H1 (cell line): Measurements from ENCODE around the gene TRAPPC12. TPM values are rescaled to one million over a fixed set of nuclear protein-coding genes. Genes with fewer than 3 reads are reported as not detected.

Experiments used
- BRCA1 ChIP-seq: IDR thresholded peaks from 2 replicates; pipeline ENCODE4 v1.6.1; 2012; ENCODE audit warnings: low read depth, low read length, improper control_type of control experiment
- CHD2 ChIP-seq: IDR thresholded peaks from 2 replicates; pipeline ENCODE4 v1.6.1; 2012; ENCODE audit warnings: low read length, improper control_type of control experiment
- EGR1 ChIP-seq: IDR thresholded peaks from 2 replicates; pipeline ENCODE4 v1.6.1; 2011; ENCODE audit warnings: low read depth, low read length, borderline replicate concordance
- EP300 ChIP-seq, 2 experiments: IDR thresholded peaks; 1 replicate in 1 of 2; 2 replicates in 1 of 2; pipeline ENCODE4 v1.6.1; 2011 to 2012; ENCODE audit warnings: low read depth in 2 of 2, low read length in 2 of 2, mild to moderate bottlenecking in 2 of 2, borderline replicate concordance in 1 of 2, inconsistent platforms in 1 of 2, moderate library complexity in 1 of 2
- MAX ChIP-seq: IDR thresholded peaks from 2 replicates; pipeline ENCODE4 v1.6.1; 2012; ENCODE audit warnings: inconsistent platforms
- NRF1 ChIP-seq: IDR thresholded peaks from 2 replicates; pipeline ENCODE4 v1.6.1; 2011; ENCODE audit warnings: mild to moderate bottlenecking, low read depth, low read length, improper control_type of control experiment
- SIN3A ChIP-seq, 2 experiments: IDR thresholded peaks in 1 of 2; conservative IDR thresholded peaks in 1 of 2; 2 replicates each; pipeline ENCODE4 v1.6.1; 2011 to 2012; ENCODE audit warnings: low read length in 2 of 2, improper control_type of control experiment in 1 of 2, low read depth in 1 of 2, mild to moderate bottlenecking in 1 of 2
- TEAD4 ChIP-seq: IDR thresholded peaks from 2 replicates; pipeline ENCODE4 v1.6.1; 2012; ENCODE audit warnings: low read depth, low read length, inconsistent platforms, mixed read lengths
- polyA plus RNA-seq, 7 experiments: library from polyadenylated mRNA; depleted of rRNA in 3 of 7; stranded (reverse) in 5 of 7; unstranded in 2 of 7; fragments of >200 nt in 5 of 7; fragments of 200-250 nt in 2 of 7; gene quantifications; 1 replicate in 5 of 7; 2 replicates in 1 of 7; 4 replicates in 1 of 7; pipeline versions ENCODE4 v1.2.1 to v1.2.3, GENCODE V29; 2011 to 2013; ENCODE audit warnings: missing spikeins in 2 of 7, mixed read lengths in 2 of 7
- total RNA-seq: library from RNA; stranded (reverse); fragmentation: NEBNext Ultra II Directional; extraction: Animal tissue kit (Norgen Biotek cat#: 25700); gene quantifications from 2 replicates; pipeline ENCODE4 v1.2.1, GENCODE V29; 2021
- TF ChIP-seq, protein P1 (sequence below): fragments of 300-600 bp; sonication (generic); IDR thresholded peaks from 2 replicates; pipeline ENCODE4 v1.7.1; 2012; ENCODE audit warnings: low read length, moderate library complexity, mild to moderate bottlenecking, inconsistent platforms; ENCODE audit not compliant: insufficient replicate concordance

The TRAPPC12 gene
- total and polyA plus RNA-seq, 2 of the 8 experiments (the other 6 are each of a cell fraction or from before 2014, with no cell fraction given): 35.0 to 67.3 TPM

GRCh38 chr2:3377612-3378432 is 1.7 kb upstream of the TRAPPC12 start, which contains the start of gene EIPR1 (continued):
- TF ChIP-seq, protein P1, sequence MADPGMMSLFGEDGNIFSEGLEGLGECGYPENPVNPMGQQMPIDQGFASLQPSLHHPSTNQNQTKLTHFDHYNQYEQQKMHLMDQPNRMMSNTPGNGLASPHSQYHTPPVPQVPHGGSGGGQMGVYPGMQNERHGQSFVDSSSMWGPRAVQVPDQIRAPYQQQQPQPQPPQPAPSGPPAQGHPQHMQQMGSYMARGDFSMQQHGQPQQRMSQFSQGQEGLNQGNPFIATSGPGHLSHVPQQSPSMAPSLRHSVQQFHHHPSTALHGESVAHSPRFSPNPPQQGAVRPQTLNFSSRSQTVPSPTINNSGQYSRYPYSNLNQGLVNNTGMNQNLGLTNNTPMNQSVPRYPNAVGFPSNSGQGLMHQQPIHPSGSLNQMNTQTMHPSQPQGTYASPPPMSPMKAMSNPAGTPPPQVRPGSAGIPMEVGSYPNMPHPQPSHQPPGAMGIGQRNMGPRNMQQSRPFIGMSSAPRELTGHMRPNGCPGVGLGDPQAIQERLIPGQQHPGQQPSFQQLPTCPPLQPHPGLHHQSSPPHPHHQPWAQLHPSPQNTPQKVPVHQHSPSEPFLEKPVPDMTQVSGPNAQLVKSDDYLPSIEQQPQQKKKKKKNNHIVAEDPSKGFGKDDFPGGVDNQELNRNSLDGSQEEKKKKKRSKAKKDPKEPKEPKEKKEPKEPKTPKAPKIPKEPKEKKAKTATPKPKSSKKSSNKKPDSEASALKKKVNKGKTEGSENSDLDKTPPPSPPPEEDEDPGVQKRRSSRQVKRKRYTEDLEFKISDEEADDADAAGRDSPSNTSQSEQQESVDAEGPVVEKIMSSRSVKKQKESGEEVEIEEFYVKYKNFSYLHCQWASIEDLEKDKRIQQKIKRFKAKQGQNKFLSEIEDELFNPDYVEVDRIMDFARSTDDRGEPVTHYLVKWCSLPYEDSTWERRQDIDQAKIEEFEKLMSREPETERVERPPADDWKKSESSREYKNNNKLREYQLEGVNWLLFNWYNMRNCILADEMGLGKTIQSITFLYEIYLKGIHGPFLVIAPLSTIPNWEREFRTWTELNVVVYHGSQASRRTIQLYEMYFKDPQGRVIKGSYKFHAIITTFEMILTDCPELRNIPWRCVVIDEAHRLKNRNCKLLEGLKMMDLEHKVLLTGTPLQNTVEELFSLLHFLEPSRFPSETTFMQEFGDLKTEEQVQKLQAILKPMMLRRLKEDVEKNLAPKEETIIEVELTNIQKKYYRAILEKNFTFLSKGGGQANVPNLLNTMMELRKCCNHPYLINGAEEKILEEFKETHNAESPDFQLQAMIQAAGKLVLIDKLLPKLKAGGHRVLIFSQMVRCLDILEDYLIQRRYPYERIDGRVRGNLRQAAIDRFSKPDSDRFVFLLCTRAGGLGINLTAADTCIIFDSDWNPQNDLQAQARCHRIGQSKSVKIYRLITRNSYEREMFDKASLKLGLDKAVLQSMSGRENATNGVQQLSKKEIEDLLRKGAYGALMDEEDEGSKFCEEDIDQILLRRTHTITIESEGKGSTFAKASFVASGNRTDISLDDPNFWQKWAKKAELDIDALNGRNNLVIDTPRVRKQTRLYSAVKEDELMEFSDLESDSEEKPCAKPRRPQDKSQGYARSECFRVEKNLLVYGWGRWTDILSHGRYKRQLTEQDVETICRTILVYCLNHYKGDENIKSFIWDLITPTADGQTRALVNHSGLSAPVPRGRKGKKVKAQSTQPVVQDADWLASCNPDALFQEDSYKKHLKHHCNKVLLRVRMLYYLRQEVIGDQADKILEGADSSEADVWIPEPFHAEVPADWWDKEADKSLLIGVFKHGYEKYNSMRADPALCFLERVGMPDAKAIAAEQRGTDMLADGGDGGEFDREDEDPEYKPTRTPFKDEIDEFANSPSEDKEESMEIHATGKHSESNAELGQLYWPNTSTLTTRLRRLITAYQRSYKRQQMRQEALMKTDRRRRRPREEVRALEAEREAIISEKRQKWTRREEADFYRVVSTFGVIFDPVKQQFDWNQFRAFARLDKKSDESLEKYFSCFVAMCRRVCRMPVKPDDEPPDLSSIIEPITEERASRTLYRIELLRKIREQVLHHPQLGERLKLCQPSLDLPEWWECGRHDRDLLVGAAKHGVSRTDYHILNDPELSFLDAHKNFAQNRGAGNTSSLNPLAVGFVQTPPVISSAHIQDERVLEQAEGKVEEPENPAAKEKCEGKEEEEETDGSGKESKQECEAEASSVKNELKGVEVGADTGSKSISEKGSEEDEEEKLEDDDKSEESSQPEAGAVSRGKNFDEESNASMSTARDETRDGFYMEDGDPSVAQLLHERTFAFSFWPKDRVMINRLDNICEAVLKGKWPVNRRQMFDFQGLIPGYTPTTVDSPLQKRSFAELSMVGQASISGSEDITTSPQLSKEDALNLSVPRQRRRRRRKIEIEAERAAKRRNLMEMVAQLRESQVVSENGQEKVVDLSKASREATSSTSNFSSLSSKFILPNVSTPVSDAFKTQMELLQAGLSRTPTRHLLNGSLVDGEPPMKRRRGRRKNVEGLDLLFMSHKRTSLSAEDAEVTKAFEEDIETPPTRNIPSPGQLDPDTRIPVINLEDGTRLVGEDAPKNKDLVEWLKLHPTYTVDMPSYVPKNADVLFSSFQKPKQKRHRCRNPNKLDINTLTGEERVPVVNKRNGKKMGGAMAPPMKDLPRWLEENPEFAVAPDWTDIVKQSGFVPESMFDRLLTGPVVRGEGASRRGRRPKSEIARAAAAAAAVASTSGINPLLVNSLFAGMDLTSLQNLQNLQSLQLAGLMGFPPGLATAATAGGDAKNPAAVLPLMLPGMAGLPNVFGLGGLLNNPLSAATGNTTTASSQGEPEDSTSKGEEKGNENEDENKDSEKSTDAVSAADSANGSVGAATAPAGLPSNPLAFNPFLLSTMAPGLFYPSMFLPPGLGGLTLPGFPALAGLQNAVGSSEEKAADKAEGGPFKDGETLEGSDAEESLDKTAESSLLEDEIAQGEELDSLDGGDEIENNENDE: no peak
- TF ChIP-seq SIN3A (conservative IDR thresholded peaks at IDR 0.05 in 1 of 2, IDR thresholded peaks at IDR 0.05 in 1 of 2; ENCODE audit: low read depth in 1 of 2, low read length in 2 of 2) (0 out of 4 replicates have a peak, but pooled peaks have one; percentile 36 to 56), EP300 (IDR thresholded peaks at IDR 0.05; ENCODE audit: borderline replicate concordance in 1 of 2, low read depth in 2 of 2, low read length in 2 of 2) (no peak), TEAD4 (no peak), CHD2 (no peak), MAX (peak; percentile 89), EGR1 (0 out of 2 replicates have a peak, but pooled peaks have one; percentile 42), NRF1 (peak; percentile 29; the same call in 1 of the 2 replicates), BRCA1 (no peak)
